HG02642 (cell line): ENCODE measurements around the gene HSD17B10.
"Not testable (repeated sequence)": the region's sequence is repeated elsewhere in the genome, so short reads cannot be mapped to it uniquely, and the experiment has no call there.

Experiments used
- ATAC-seq: cut with Tn5 transposase; IDR thresholded peaks from one replicate; pipeline ENCODE4 v1.9.1; 2021; ENCODE audit warnings: mild to moderate bottlenecking; ENCODE audit not compliant: unreplicated experiment, poor library complexity

HSD17B10 gene

DNA sequence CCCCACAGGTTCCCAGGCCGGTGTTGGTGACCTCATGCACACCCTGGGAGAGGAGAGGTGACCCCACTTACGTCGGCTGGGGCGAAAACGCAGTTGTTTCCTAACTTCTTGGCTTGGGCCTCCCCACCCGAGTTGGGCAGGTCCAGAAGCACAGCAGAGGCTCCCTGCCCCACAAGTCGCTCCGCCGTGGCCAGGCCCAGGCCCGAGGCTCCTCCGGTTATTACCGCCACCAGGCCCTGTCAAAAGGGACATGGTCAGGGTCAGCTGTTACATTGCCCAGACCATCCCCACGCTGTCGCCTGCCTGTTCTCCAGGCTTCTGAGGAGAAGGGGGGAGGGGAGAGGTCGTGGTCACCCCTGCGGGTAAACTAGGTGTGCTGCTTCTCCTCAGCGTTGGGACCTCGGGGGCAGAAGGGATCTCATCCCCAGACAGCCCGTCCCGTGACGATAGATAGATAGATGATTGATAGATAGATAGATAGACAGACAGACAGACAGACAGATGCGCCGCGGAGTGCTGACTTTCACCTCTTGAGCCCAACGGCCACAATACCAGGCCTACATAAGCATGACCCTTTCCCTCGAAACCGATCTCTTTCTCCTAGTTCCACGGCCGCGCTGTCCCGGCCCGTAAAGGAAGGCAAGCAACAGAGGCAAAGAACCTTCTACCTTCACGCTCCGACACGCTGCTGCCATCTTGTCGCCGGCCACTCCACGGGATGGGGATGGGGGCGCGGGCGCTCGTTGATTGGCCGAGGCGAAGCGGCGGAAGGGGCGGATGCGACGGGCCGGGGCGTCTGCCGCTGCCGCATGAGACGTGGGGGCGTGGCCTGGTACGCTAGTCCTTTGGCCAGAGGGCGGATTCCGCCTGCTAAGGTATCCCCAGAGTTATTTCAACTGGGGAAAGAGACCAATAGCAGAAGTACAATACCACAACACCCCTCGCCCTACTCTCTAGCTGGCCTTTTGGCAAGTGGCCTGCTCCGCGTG is at the start of gene HSD17B10:
TSS of gene HSD17B10 (minus strand) at position 720 of the 989 bp plus-strand sequence. CDS start at position 695, 25 bp downstream.
- peak; percentile 99 for ATAC-seq

DNA sequence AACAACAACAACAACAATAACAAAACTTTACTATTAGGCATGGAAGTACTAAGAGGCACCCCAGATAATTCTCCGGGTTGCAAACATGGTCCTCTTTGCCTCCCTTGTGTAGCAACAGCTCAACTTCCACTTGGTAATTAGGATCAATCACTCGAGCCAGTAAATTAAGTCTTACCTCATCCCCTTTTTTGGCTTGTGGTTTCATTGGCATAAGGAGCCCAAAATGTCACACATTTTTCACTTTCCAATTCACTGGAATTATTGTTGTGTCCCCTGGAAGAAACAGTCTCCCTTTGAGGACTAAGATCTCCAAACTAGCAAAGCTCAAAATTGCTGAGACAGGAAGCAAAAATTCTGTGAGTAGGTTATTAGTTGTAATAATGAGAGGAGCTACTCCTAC is 49.2 kb upstream of the HSD17B10 start:
- ATAC-seq: no peak

- no peak for ATAC-seq
Measured at GRCh38 chrX:53481816-53482465, 47.8 kb upstream of the HSD17B10 start.

DNA sequence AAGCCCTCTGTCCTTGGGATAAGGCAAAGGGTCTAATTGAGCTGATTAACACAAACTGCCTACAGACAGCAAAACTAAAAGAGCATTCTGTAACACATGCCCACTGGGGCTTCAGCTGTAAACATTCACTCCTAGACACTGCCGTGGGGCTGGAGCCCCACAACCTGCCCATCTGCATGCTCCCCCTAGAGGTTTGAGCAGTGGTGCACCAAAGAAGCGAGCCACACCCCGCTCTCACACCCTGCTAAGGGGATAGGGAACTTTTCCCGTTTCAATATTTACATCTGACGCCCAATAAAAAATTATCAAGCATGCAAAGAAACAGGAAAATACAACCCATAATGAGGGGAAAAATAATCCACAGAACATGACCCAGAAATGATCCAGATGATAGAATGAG is 46.9 kb upstream of the HSD17B10 start:
- ATAC-seq: no peak

- no peak for ATAC-seq
Measured at GRCh38 chrX:53479301-53479700, 45.1 kb upstream of the HSD17B10 start.

DNA sequence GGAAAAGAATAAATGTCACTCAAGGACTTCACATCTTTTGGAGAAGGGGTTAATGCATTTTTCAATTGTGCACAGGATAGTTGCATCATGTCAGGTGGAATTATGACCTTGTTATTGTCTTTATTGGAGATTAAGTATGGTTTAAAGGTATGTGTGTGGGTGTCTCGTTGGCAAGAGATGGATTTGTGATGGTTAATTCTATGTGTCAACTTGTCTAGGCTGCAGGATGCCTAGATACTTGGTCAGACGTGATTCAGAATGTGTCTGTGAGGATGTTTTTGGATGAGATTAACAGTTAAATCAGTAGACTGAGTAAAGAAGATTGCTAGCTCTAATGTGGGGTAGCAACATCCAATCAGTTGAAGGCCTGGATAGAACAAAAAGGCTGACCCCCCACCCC is 42.2 kb upstream of the HSD17B10 start:
- ATAC-seq: no peak

GRCh38 chrX:53474707-53475106 is 40.5 kb upstream of the HSD17B10 start:
- no peak for ATAC-seq

DNA sequence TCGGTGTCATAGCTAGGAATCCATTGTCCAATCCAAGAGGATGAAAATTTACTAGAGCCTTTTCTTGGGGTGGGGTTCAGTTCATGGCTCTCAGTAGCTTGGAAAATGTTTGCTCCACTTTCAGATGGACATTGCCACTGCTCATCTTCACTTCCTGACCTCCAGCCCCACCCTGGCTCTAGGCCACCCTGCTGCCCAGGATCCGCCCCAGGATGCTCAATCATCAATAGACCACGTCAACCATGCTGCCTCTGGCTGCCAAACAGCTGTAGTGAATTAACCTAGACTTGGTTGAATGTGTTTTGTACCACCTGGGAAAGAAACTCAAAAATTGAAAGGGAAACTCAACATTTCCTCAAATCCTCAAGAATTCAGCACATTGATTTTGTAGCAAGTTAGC is 37.2 kb upstream of the HSD17B10 start:
- no peak for ATAC-seq

- not testable (repeated sequence) for ATAC-seq
Measured at GRCh38 chrX:53468659-53469058, 34.5 kb upstream of the HSD17B10 start.

DNA sequence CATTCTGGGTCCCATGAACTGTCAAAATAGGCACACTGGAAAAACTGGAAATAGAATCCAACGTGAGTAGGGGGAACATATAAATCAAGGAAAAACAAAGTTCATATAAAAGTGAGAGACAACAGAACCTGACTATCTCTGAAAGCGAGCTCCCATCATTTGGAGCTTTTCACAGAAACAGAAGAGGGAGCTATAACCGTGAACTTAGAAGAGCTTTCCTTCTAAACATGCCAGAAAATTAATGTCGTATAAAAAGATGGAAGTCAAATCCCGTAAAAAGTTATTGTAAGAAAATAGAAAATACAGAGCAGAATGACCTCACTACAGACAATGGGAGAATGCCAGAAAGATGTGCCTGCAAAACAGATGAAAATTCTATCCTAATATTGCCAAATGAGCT is 23.9 kb upstream of the HSD17B10 start:
- ATAC-seq: no peak

DNA sequence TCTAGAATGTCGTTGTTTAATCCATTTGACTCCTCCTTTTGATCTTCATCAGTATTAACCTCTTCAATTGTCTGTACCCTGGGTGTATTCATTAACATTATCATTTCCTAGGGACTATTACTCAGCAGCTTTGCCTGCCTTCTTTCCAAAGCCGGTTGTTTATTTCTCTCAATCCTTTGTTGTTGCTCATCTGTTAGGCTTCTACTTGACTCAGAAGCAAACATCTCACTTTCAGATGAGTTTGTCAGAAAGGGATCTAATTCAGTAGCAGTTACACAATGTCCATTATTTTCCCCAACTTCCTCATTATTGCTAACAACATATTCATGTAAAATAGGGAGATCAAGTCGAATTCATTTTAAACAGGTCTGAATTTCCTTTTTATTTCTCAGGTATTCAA is 22.1 kb upstream of the HSD17B10 start:
- no peak for ATAC-seq

DNA sequence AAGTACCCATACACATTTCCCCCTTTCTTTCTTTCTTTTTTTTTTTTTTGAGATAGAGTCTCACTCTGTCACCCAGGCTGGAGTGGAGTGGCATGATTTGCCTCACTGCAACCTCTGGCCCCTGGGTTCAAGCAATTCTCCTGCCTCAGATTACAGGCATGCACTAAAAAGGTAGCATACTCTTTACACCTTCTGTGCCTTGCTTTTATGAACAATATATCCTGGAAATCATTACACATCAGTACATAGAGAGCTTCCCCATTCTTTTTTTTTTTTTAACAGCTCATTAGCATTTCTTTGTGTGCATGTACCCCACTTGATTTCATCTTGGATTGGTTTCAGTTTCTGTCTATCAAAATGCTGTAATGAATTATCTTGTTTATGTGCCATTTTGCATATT is 18.6 kb upstream of the HSD17B10 start:
- ATAC-seq: no peak

GRCh38 chrX:53449632-53450031 is 15.5 kb upstream of the HSD17B10 start:
- no peak for ATAC-seq

DNA sequence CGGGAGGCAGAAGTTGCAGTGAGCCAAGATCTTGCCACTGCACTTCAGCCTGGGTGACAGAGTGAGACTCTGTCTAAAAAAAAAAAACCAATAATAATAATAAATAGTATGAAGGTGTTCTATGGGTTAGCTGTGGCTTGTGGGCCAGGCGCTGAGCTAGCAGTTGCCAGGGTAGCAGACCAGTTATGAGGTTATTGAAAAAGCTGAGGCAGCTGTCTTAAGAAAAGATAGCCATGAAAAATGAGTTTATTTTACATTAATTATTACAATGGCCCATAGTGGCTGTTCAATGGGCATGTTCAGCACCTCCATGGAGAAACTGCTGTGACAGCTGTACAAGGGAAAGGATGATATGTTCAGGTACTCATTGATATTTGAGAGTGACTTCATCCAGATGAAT is 13.3 kb upstream of the HSD17B10 start:
- no peak for ATAC-seq

DNA sequence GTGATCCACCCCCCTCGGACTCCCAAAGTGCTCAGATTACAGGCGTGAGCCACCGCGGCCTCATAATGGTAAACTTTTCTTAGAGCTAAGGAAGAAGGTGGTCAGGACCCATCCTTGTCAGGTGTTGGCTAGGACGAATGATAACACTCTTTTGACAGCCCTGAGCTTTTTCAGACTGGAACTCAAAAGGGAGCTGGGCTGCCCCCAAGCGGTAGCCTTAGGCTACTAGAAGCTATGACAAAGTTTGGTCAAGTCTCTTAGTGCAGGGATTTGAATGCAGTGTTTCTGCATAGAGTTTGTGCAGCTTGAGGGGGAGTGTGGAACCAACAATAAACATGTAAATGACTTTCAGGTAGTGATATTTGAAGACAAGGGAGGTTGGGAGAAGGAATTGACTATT is 11.8 kb upstream of the HSD17B10 start:
- ATAC-seq: no peak

- ATAC-seq: no peak
Measured at GRCh38 chrX:53442322-53442631, 8.1 kb upstream of the HSD17B10 start.

GRCh38 chrX:53441531-53442321 is 7.6 kb upstream of the HSD17B10 start:
- ATAC-seq: peak; percentile 89

GRCh38 chrX:53440621-53441517 is 6.7 kb upstream of the HSD17B10 start:
- peak; percentile 15 for ATAC-seq

DNA sequence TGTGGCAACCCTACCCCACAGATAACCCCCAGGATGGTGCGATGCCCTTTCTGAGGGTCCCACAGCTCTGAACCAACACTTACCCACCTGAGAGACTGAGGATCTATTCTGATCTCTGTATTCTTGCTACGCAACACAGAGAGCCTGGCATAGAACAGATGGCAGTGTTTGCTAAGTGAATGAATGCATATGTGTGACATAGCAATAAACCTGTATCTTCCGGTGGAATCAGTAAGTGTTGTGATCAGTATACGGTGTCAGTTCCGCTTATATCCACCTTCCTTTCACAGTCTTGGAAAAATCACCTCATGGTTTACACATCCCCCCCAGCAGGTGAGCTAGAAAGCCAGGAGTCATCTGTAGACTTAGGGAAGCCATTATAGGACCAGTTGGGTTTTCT is 5.9 kb upstream of the HSD17B10 start:
- no peak for ATAC-seq

DNA sequence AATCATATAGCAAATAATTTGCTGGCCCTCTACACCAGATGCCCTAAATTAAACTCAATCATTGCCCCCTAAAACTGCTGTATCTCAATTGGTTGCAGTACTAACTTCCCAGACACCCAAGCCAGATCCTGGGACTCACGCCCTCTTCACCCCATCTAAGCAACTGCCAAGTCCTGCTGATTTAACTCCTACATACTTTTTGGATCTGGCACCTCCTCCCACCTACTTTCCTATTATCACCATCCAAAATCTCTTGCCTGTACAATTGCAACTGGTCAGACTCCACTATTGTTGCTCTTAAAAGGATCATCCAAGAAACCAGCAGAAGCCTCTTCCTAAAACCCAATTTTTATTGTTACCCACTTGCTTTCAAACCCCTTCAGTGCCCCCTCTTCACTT is 4.7 kb upstream of the HSD17B10 start:
- no peak for ATAC-seq
